ENCODE results near the gene CC2D1B. TPM values are rescaled to one million over a fixed set of nuclear protein-coding genes. Genes with fewer than 3 reads are reported as not detected.

Gene CC2D1B
- total and polyA plus RNA-seq, 2 experiments from 2014 or later = 5.7 to 13.1 TPM

DNA sequence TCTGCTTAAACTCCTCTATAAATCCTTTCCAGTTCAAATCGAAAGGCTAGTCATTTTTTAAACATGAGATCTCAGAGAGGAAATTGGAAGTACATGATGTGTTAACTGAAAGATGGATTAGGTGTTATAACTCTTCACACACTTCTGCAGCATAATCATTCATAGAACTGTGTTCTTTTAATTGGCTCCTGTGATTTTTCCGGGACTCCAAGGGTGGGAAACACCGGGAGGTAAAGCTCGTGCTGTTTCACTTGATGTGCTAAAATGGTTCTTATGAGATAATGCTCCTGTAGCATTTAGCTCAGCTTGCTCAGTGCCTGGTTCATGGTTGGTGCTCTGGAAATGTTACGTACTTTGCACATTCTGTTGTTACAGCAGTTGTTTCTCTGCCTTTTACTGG is 40.2 kb downstream of the CC2D1B start (continued):
- TF ChIP-seq, protein P1, sequence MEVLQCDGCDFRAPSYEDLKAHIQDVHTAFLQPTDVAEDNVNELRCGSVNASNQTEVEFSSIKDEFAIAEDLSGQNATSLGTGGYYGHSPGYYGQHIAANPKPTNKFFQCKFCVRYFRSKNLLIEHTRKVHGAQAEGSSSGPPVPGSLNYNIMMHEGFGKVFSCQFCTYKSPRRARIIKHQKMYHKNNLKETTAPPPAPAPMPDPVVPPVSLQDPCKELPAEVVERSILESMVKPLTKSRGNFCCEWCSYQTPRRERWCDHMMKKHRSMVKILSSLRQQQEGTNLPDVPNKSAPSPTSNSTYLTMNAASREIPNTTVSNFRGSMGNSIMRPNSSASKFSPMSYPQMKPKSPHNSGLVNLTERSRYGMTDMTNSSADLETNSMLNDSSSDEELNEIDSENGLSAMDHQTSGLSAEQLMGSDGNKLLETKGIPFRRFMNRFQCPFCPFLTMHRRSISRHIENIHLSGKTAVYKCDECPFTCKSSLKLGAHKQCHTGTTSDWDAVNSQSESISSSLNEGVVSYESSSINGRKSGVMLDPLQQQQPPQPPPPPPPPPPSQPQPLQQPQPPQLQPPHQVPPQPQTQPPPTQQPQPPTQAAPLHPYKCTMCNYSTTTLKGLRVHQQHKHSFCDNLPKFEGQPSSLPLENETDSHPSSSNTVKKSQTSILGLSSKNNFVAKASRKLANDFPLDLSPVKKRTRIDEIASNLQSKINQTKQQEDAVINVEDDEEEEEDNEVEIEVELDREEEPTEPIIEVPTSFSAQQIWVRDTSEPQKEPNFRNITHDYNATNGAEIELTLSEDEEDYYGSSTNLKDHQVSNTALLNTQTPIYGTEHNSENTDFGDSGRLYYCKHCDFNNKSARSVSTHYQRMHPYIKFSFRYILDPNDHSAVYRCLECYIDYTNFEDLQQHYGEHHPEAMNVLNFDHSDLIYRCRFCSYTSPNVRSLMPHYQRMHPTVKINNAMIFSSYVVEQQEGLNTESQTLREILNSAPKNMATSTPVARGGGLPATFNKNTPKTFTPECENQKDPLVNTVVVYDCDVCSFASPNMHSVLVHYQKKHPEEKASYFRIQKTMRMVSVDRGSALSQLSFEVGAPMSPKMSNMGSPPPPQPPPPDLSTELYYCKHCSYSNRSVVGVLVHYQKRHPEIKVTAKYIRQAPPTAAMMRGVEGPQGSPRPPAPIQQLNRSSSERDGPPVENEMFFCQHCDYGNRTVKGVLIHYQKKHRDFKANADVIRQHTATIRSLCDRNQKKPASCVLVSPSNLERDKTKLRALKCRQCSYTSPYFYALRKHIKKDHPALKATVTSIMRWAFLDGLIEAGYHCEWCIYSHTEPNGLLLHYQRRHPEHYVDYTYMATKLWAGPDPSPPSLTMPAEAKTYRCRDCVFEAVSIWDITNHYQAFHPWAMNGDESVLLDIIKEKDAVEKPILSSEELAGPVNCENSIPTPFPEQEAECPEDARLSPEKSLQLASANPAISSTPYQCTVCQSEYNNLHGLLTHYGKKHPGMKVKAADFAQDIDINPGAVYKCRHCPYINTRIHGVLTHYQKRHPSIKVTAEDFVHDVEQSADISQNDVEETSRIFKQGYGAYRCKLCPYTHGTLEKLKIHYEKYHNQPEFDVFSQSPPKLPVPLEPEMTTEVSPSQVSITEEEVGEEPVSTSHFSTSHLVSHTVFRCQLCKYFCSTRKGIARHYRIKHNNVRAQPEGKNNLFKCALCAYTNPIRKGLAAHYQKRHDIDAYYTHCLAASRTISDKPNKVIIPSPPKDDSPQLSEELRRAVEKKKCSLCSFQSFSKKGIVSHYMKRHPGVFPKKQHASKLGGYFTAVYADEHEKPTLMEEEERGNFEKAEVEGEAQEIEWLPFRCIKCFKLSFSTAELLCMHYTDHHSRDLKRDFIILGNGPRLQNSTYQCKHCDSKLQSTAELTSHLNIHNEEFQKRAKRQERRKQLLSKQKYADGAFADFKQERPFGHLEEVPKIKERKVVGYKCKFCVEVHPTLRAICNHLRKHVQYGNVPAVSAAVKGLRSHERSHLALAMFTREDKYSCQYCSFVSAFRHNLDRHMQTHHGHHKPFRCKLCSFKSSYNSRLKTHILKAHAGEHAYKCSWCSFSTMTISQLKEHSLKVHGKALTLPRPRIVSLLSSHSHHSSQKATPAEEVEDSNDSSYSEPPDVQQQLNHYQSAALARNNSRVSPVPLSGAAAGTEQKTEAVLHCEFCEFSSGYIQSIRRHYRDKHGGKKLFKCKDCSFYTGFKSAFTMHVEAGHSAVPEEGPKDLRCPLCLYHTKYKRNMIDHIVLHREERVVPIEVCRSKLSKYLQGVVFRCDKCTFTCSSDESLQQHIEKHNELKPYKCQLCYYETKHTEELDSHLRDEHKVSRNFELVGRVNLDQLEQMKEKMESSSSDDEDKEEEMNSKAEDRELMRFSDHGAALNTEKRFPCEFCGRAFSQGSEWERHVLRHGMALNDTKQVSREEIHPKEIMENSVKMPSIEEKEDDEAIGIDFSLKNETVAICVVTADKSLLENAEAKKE (CRISPR knock-in tag; IDR thresholded peaks at IDR 0.05) = no peak
- no peak for TF ChIP-seq EZH2 (IDR thresholded peaks at IDR 0.05; ENCODE audit: low read depth, unreplicated experiment)
- TF ChIP-seq CREB1 (CRISPR knock-in tag; IDR thresholded peaks at IDR 0.05; ENCODE audit: low read depth) = no peak
- TF ChIP-seq REST (IDR thresholded peaks at IDR 0.05; ENCODE audit: unreplicated experiment) = no peak
- TF ChIP-seq POLR2AphosphoS5 (IDR thresholded peaks at IDR 0.05; ENCODE audit: low read depth) = no peak
- TF ChIP-seq ZNF114 (CRISPR knock-in tag; IDR thresholded peaks at IDR 0.05) = no peak
- TF ChIP-seq, protein P2, sequence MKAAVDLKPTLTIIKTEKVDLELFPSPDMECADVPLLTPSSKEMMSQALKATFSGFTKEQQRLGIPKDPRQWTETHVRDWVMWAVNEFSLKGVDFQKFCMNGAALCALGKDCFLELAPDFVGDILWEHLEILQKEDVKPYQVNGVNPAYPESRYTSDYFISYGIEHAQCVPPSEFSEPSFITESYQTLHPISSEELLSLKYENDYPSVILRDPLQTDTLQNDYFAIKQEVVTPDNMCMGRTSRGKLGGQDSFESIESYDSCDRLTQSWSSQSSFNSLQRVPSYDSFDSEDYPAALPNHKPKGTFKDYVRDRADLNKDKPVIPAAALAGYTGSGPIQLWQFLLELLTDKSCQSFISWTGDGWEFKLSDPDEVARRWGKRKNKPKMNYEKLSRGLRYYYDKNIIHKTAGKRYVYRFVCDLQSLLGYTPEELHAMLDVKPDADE (IDR thresholded peaks at IDR 0.05) = no peak
- no peak for TF ChIP-seq EZH2phosphoT487 (IDR thresholded peaks at IDR 0.05; ENCODE audit: unreplicated experiment)
- no peak for TF ChIP-seq STAT1 (IDR thresholded peaks at IDR 0.05; ENCODE audit: unreplicated experiment)
- TF ChIP-seq NANOG (IDR thresholded peaks at IDR 0.05; ENCODE audit: borderline replicate concordance) = no peak
